Erythroblast (primary cell): ENCODE measurements around the gene HPX.
A peak's percentile ranks its signal among the peaks of the same experiment; 100 is the strongest.
"Not testable (repeated sequence)": the region's sequence is repeated elsewhere in the genome, so short reads cannot be mapped to it uniquely, and the experiment has no call there.

Experiments used
- DNase-seq, 2 experiments: peaks; one replicate each; lab custom pipeline; 2025; lab: John Stamatoyannopoulos, UW
- GATA1 ChIP-seq: IDR thresholded peaks from 2 replicates; pipeline ENCODE4 v1.6.1; 2011; ENCODE audit warnings: low read depth, mild to moderate bottlenecking, control low read depth, low read length, moderate library complexity
- POLR2A ChIP-seq: IDR thresholded peaks from 2 replicates; pipeline ENCODE4 v1.6.1; 2011; ENCODE audit warnings: mild to moderate bottlenecking, low read length

The HPX gene

GRCh38 chr11:6400431-6401345 is 40.1 kb downstream of the HPX start:
- DNase-seq, result no peak
- TF ChIP-seq GATA1, result no peak
- no peak for TF ChIP-seq POLR2A

DNA sequence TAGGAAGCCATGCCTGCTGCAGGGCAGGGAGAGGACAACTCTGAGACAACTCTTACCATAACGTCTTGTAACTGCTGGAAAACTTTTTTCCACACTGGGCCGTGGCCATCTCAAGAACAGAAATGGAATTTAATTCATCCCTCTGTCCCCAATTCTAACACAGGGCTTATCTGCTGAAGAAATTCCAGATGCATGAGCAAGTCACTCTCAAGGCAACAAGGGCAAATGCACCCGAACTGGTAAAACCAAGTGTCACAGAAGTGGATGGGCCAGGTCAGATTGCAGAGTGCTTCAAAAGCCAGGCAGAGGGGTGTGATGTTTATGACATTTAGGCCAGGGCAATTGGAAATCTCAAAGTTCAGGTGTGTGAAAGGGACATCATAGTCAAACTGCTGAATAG is 43.2 kb downstream of the HPX start:
- no peak for DNase-seq
- TF ChIP-seq GATA1, result no peak
- TF ChIP-seq POLR2A, result no peak

DNA sequence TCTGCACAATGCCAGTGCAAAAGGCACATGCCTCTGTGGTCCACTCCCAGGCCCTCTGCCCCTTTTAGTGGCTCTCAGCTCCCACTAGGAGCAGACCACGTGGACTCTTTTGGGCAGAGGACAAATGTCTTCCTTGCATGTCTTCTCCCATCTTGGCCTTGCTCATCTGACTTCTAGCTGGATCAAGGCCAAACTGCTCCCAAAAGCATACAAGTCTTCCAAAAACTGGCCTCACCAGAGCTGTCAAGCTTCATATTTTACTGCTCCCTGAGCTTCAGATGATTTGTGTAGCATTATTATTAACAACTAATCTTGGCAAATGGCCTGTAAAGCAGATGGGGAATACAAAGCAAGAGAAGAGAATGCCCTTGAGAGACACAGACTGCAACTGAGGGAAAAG is 43.6 kb downstream of the HPX start:
- DNase-seq, result no peak
- TF ChIP-seq POLR2A (no peak), GATA1 (no peak)

DNA sequence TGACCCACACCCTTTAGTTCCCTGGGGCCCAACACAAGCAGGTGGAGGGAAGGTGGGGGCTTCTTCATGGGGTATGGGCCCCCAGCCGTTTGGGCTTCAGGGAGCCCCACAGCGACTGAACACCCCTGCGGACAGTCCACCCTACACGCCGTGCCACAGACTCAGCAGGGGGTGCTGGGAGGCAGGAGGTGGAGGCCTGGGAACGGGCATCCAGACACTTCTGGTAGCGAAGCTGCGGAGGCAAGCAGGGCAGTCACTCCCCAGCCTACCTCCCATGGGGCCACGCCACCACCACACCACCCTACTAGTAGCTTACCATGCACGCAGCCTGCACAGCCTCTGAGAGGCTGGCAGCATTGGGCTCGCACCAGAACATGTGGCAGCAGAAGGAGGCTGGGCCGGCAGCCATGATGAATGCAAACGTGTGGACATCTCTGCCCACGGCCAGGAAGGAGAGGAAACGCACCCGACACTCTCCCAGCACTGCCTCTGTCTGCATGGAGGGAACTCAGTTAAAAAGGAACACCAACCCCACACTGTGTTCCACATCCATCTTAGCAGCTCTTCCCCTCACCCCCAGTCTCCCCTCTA is 45.2 kb downstream of the HPX start:
- no peak for TF ChIP-seq GATA1
- TF ChIP-seq POLR2A, result no peak
- DNase-seq, result no peak

GRCh38 chr11:6393989-6394670 is 46.7 kb downstream of the HPX start:
- TF ChIP-seq GATA1, result no peak
- no peak for TF ChIP-seq POLR2A
- no peak for DNase-seq

DNA sequence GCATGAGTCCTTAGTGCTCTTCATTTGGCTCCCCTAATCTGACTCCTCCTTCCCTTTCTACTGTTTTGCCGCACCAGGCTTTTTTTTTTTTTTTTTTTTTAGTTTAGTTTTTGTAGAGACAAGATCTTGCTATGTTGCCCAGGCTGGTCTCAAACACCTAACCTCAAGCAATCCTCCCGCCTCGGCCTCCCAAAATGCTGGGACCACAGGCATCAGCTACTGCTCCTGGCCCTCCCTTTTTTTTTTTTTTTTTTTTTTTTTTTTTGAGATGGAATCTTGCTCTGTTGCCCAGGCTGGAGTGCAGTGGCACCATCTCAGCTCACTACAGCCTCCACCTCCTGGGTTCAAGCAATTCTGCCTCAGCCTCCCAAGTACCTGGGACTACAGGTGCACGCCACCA is 48.5 kb downstream of the HPX start:
- not testable (repeated sequence) for DNase-seq

GRCh38 chr11:6391537-6392134 is 49.2 kb downstream of the HPX start:
- DNase-seq, result no peak
- TF ChIP-seq GATA1 (no peak), POLR2A (no peak)

DNA sequence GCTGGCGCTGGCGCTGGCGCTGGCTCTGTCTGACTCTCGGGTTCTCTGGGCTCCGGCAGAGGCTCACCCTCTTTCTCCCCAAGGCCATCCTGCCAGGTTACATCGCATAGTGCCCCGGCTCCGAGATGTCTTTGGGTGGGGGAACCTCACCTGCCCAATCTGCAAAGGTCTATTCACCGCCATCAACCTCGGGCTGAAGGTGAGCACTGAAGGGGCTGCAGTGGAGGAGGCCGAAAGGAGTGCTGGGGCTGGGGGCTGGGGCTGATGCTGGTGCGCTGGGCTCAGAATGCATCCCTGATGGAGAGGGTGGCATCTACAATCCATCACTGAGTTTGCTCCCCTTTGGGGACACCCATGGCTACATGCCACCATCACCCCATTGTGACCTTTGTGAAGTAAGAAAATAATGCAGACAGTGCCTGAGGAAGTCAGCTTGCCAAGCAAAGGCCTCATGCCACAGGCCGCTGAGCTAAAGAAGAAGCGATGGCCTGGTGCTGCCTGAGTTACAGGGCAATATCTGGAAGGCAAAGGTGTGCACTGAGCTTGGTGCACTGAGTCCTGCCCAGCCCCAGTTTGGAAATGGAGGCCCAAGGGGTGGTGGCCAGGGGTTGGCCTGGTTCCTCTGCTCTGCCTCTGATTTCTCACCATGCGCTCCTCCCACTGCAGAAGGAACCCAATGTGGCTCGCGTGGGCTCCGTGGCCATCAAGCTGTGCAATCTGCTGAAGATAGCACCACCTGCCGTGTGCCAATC is 49.9 kb downstream of the HPX start:
- TF ChIP-seq GATA1 (no peak), POLR2A (no peak)
- no peak for DNase-seq

GRCh38 chr11:6389905-6390717 is 50.7 kb downstream of the HPX start, which contains the start of gene SMPD1:
TSS of gene SMPD1 (plus strand) at chr11:6390474. CDS start at chr11:6390599, 125 bp downstream.
- TF ChIP-seq GATA1 (no peak), POLR2A (peak; percentile 72)
- DNase-seq, result peak; percentile 96 to 97

DNA sequence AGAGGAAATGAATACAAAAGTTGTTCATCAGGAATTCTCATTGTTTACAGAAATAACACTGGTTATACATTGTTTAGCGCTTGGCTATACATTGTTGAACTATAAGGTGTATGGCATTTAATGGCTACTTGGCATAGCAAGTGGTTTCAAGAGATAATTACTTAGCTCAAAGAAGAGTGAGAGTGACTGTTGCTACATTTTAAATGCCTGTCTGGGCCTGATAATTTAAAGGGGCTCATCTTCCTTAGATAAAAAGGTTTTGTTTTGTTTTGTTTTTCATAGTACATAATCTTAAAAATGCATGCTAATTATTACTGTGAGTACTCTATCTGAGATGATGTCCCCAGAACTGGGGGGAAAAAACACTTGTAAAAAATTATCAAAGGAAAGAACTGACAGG is 52.0 kb downstream of the HPX start:
- TF ChIP-seq POLR2A, result no peak

GRCh38 chr11:6387811-6388599 is 52.8 kb downstream of the HPX start:
- DNase-seq, result no peak
- no peak for TF ChIP-seq GATA1
- no peak for TF ChIP-seq POLR2A

More for the DNA sequence above, 52.0 kb downstream of the HPX start:
- peak; percentile 62 to 81 for DNase-seq
